ENCODE data around the gene VMP1.
"Not testable (repeated sequence)": the region's sequence is repeated elsewhere in the genome, so short reads cannot be mapped to it uniquely, and the experiment has no call there.

The VMP1 gene

GRCh38 chr17:59853919-59854729, 146.7 kb downstream of the VMP1 start:
- not testable (repeated sequence) for H3K27ac Mint-ChIP-seq, H3K4me3 Mint-ChIP-seq, H3K36me3 Mint-ChIP-seq, H3K9me3 Mint-ChIP-seq, DNase-seq, H3K27me3 Mint-ChIP-seq
- peaks cover 51% of the 10 kb centered on the region for H3K4me1 Mint-ChIP-seq
- CTCF ChIA-PET: interaction anchor here (0.6 to 10.2 kb wide), 13 partner anchors 27 to 109 kb away, joined by 3 to 81 read pairs (median 4); partner anchors contain the start of genes RPS6KB1 and TUBD1

- H3K4me1 Mint-ChIP-seq: peaks cover 41% of the 10 kb centered on the region
- no peak overlapping the region for H3K4me3 Mint-ChIP-seq
- DNase-seq: no peak
- H3K27me3 Mint-ChIP-seq: no peaks in the 10 kb centered on the region
- no peak overlapping the region for H3K27ac Mint-ChIP-seq
- no peaks in the 10 kb centered on the region for H3K9me3 Mint-ChIP-seq
- peaks cover 15% of the 10 kb centered on the region for H3K36me3 Mint-ChIP-seq
- CTCF ChIA-PET: interaction anchor here (0.6 to 0.8 kb wide), 2 partner anchors 70 to 179 kb away, joined by 3 read pairs; no protein-coding TSS in a partner anchor
These were observed 149.7 kb downstream of the VMP1 start for GRCh38 chr17:59856859-59857794.

- CTCF ChIA-PET: interaction anchor here (0.7 to 1.7 kb wide), 6 partner anchors 9 to 163 kb away, joined by 4 to 16 read pairs (median 6); no protein-coding TSS in a partner anchor
- H3K4me1 Mint-ChIP-seq: peaks cover 29% of the 10 kb centered on the region
- H3K27me3 Mint-ChIP-seq: no peaks in the 10 kb centered on the region
- H3K36me3 Mint-ChIP-seq: peaks cover 18% of the 10 kb centered on the region
- no peaks in the 10 kb centered on the region for H3K9me3 Mint-ChIP-seq
- no peak overlapping the region for H3K4me3 Mint-ChIP-seq
- no peak for DNase-seq
- H3K27ac Mint-ChIP-seq: no peak overlapping the region
These were observed 150.8 kb downstream of the VMP1 start for GRCh38 chr17:59858167-59858816.

- peaks cover 22% of the 10 kb centered on the region for H3K36me3 Mint-ChIP-seq
- DNase-seq: no peak
- H3K27ac Mint-ChIP-seq: no peak overlapping the region
- no peak overlapping the region for H3K4me3 Mint-ChIP-seq
- CTCF ChIA-PET: interaction anchor here (0.7 to 2.2 kb wide), 10 partner anchors 10 to 338 kb away, joined by 3 to 16 read pairs (median 4); no protein-coding TSS in a partner anchor
- H3K27me3 Mint-ChIP-seq: no peaks in the 10 kb centered on the region
- H3K4me1 Mint-ChIP-seq: peaks cover 23% of the 10 kb centered on the region
- no peaks in the 10 kb centered on the region for H3K9me3 Mint-ChIP-seq
These were observed 151.5 kb downstream of the VMP1 start for GRCh38 chr17:59858932-59859331.

- H3K4me3 Mint-ChIP-seq: no peak overlapping the region
- no peaks in the 10 kb centered on the region for H3K27me3 Mint-ChIP-seq
- peaks cover 23% of the 10 kb centered on the region for H3K4me1 Mint-ChIP-seq
- peaks cover 22% of the 10 kb centered on the region for H3K36me3 Mint-ChIP-seq
- CTCF ChIA-PET: interaction anchor here (0.6 to 2.2 kb wide), 10 partner anchors 11 to 339 kb away, joined by 3 to 16 read pairs (median 4); no protein-coding TSS in a partner anchor
- H3K9me3 Mint-ChIP-seq: no peaks in the 10 kb centered on the region
- no peak for DNase-seq
- no peak overlapping the region for H3K27ac Mint-ChIP-seq
These were observed 152.1 kb downstream of the VMP1 start for GRCh38 chr17:59859444-59860025.

- Mint-ChIP-seq H3K4me1 (peaks cover 9% of the 10 kb centered on the region), H3K36me3 (peaks cover 23% of the 10 kb centered on the region), H3K27me3 (no peaks in the 10 kb centered on the region), H3K4me3 (no peak overlapping the region), H3K9me3 (no peaks in the 10 kb centered on the region), H3K27ac (no peak overlapping the region)
- no peak for DNase-seq
- CTCF ChIA-PET: interaction anchor here (0.7 to 2.1 kb wide), 2 partner anchors 111 to 116 kb away, joined by 3 to 5 read pairs; no protein-coding TSS in a partner anchor
These were observed 156.2 kb downstream of the VMP1 start for GRCh38 chr17:59863616-59864015.

GRCh38 chr17:59869941-59870218, 162.4 kb downstream of the VMP1 start:
- H3K27me3 Mint-ChIP-seq: no peaks in the 10 kb centered on the region
- peaks cover 14% of the 10 kb centered on the region for H3K36me3 Mint-ChIP-seq
- H3K27ac Mint-ChIP-seq: no peak overlapping the region
- no peak overlapping the region for H3K4me3 Mint-ChIP-seq
- no peak for DNase-seq
- CTCF ChIA-PET: interaction anchor here (1.3 to 1.9 kb wide), 3 partner anchors 10 to 123 kb away, joined by 3 to 7 read pairs (median 6); no protein-coding TSS in a partner anchor
- H3K9me3 Mint-ChIP-seq: no peaks in the 10 kb centered on the region
- no peaks in the 10 kb centered on the region for H3K4me1 Mint-ChIP-seq

GRCh38 chr17:59870482-59870881, 163.0 kb downstream of the VMP1 start:
- CTCF ChIA-PET: interaction anchor here (1.6 to 2.5 kb wide), 2 partner anchors 10 to 124 kb away, joined by 6 to 7 read pairs; no protein-coding TSS in a partner anchor
- Mint-ChIP-seq H3K27ac (no peak overlapping the region), H3K4me1 (no peaks in the 10 kb centered on the region), H3K36me3 (peaks cover 13% of the 10 kb centered on the region), H3K9me3 (no peaks in the 10 kb centered on the region), H3K27me3 (no peaks in the 10 kb centered on the region), H3K4me3 (no peak overlapping the region)
- DNase-seq: no peak

- Mint-ChIP-seq H3K36me3 (peaks cover 16% of the 10 kb centered on the region), H3K9me3 (no peaks in the 10 kb centered on the region), H3K4me1 (no peaks in the 10 kb centered on the region), H3K27me3 (no peaks in the 10 kb centered on the region), H3K4me3 (no peak overlapping the region), H3K27ac (no peak overlapping the region)
- CTCF ChIA-PET: interaction anchor here (0.7 to 2.5 kb wide), 2 partner anchors 125 to 537 kb away, joined by 3 to 6 read pairs; no protein-coding TSS in a partner anchor
- no peak for DNase-seq
These were observed 164.9 kb downstream of the VMP1 start for GRCh38 chr17:59872351-59872750.

- DNase-seq, CTCF ChIA-PET, H3K4me3 Mint-ChIP-seq, H3K27ac Mint-ChIP-seq, H3K9me3 Mint-ChIP-seq, H3K27me3 Mint-ChIP-seq, H3K4me1 Mint-ChIP-seq: not testable (repeated sequence)
- H3K36me3 Mint-ChIP-seq: peaks cover 22% of the 10 kb centered on the region
These were observed 166.0 kb downstream of the VMP1 start for GRCh38 chr17:59873414-59873813.

GRCh38 chr17:59874376-59874775, 166.9 kb downstream of the VMP1 start:
- H3K4me1 Mint-ChIP-seq: no peaks in the 10 kb centered on the region
- H3K4me3 Mint-ChIP-seq: no peak overlapping the region
- no peak overlapping the region for H3K27ac Mint-ChIP-seq
- no peaks in the 10 kb centered on the region for H3K9me3 Mint-ChIP-seq
- no peak for DNase-seq
- peaks cover 22% of the 10 kb centered on the region for H3K36me3 Mint-ChIP-seq
- H3K27me3 Mint-ChIP-seq: no peaks in the 10 kb centered on the region
- CTCF ChIA-PET: no interaction called here

GRCh38 chr17:59876107-59876506, 168.7 kb downstream of the VMP1 start:
- Mint-ChIP-seq H3K27ac (no peak overlapping the region), H3K36me3 (peaks cover 28% of the 10 kb centered on the region), H3K27me3 (no peaks in the 10 kb centered on the region), H3K4me1 (no peaks in the 10 kb centered on the region), H3K4me3 (no peak overlapping the region), H3K9me3 (no peaks in the 10 kb centered on the region)
- CTCF ChIA-PET: interaction anchor here (0.7 to 1.8 kb wide), 3 partner anchors 15 to 128 kb away, joined by 5 to 8 read pairs (median 5); no protein-coding TSS in a partner anchor
- no peak for DNase-seq

- CTCF ChIA-PET: no interaction called here
- DNase-seq: no peak
- H3K36me3 Mint-ChIP-seq: peaks cover 27% of the 10 kb centered on the region
- H3K9me3 Mint-ChIP-seq: no peaks in the 10 kb centered on the region
- H3K4me3 Mint-ChIP-seq: no peak overlapping the region
- H3K27me3 Mint-ChIP-seq: no peaks in the 10 kb centered on the region
- H3K27ac Mint-ChIP-seq: no peak overlapping the region
- no peaks in the 10 kb centered on the region for H3K4me1 Mint-ChIP-seq
These were observed 170.5 kb downstream of the VMP1 start for GRCh38 chr17:59877965-59878364.

All from activated naive CD4-positive, alpha-beta T cell treated with anti-CD3 and anti-CD28 coated beads, Interleukin-2, amount 10 ng/mL, durations not matched to agents 7 days and 5 days (primary cell).